GM10266 (cell line): ENCODE data around the gene RAB6B.

Source experiments
- DNase-seq: peaks from one replicate; pipeline ENCODE4 v3.0.0; 2012; ENCODE audit errors: extremely low spot score
- TF ChIP-seq, protein P1 (sequence below): IDR thresholded peaks from 2 replicates; pipeline ENCODE4 v1.5.1; 2012; ENCODE audit warnings: mild to moderate bottlenecking, low read depth; ENCODE audit not compliant: control insufficient read depth, insufficient read depth; ENCODE audit errors: missing control alignments

Gene RAB6B

DNA sequence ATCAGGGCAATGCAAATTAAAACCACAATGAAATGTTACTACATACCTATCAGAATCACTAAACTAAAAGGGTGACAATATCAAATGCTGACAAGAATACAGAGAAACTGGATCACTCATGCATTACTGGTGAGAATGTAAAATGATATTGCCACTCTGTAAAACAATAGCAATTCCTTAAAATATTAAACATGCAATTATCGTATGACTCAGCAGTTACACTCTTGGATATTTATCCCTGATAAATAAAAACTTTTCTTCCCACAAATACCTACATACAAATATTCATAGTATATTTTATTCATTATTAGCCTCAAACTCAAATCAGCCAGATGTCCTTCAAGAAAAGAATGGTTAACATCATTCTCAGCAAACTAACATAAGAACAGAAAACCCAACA lies 25.9 kb upstream of the RAB6B start:
- no peak for DNase-seq
- TF ChIP-seq, protein P1, sequence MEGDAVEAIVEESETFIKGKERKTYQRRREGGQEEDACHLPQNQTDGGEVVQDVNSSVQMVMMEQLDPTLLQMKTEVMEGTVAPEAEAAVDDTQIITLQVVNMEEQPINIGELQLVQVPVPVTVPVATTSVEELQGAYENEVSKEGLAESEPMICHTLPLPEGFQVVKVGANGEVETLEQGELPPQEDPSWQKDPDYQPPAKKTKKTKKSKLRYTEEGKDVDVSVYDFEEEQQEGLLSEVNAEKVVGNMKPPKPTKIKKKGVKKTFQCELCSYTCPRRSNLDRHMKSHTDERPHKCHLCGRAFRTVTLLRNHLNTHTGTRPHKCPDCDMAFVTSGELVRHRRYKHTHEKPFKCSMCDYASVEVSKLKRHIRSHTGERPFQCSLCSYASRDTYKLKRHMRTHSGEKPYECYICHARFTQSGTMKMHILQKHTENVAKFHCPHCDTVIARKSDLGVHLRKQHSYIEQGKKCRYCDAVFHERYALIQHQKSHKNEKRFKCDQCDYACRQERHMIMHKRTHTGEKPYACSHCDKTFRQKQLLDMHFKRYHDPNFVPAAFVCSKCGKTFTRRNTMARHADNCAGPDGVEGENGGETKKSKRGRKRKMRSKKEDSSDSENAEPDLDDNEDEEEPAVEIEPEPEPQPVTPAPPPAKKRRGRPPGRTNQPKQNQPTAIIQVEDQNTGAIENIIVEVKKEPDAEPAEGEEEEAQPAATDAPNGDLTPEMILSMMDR: no peak

DNA sequence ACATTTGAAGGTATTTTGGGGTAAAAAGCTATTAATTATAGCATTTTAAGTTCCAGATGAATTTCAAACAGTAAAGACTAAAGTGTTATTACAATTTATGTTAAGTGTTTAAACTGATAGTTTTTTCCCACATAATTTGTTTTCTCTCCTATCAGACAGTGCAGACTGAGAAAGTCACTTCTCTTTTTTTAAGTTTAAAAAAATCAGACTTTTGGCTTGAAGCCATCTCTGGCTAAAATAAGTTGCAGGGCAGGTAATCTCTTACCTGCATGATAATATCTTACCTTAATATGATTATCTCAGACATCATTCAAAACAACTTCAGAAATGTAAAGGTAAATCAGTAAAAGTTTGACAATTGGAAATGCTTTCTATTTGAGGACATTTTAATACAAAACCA lies 21.5 kb upstream of the RAB6B start:
- TF ChIP-seq, protein P1: no peak
- DNase-seq: no peak

- TF ChIP-seq, protein P1: no peak
- no peak for DNase-seq
These were observed 20.3 kb upstream of the RAB6B start for GRCh38 chr3:133915685-133916658.

- TF ChIP-seq, protein P1: no peak
- no peak for DNase-seq
These were observed 19.3 kb upstream of the RAB6B start for GRCh38 chr3:133914839-133915600.

DNA sequence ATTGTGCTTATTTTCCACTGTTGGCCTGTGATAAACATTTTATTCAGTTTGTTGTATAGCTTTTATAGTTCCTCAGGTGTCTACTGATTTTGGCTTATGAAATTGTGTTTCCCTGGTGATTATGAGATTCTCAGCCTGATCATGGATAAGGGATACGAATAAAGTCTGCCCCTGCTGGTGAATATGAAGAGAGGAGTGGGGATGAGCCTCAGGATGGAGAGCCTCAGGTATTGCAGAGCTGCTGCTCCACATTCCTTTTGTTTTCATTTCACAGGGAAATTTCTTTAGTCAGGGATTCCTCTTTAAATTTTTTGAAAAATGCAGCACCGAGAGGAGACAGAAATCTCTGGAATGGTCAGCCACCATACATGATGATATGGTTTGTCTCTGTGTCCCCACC lies 14.7 kb upstream of the RAB6B start:
- DNase-seq: no peak
- TF ChIP-seq, protein P1: no peak

- TF ChIP-seq, protein P1: no peak
- no peak for DNase-seq
These were observed 9.7 kb upstream of the RAB6B start for GRCh38 chr3:133905376-133905775.
